Cardiac septum (tissue), 1 donor: ENCODE results near the gene DNPEP. TPM values are rescaled to one million over a fixed set of nuclear protein-coding genes. Genes with fewer than 3 reads are reported as not detected.

ENCODE experiments used
- DNase-seq: peaks from one replicate; pipeline ENCODE4 v3.0.0-alpha.2; 2020; ENCODE audit warnings: low spot score
- intact Hi-C: fragments of 100-400 bp; cut with DNase I; formaldehyde crosslinking; loops from one replicate; pipeline ENCODE4 v1.14.0; 2022
- long read RNA-seq: library from polyadenylated mRNA; unstranded; transcript quantifications from one replicate; pipeline ENCODE4 v2.0.0, GENCODE V29; 2021
- total RNA-seq: library from RNA; stranded (reverse); fragmentation: NEBNext Ultra II Directional; extraction: Animal tissue kit (Norgen Biotek cat#: 25700); gene quantifications from one replicate; pipeline ENCODE4 v1.2.1, GENCODE V29; 2021
- donor health status: DM: no; HTN: no; CAD: no.

Gene DNPEP
- total RNA-seq, result 47.2 TPM
- long read RNA-seq, transcript DNPEP-217 (15 exons, 2,408 nt), result minor isoform, 5 of 164 reads
- long read RNA-seq, transcript DNPEP-201 (15 exons, 2,425 nt), result major isoform, 124 of 164 reads
- long read RNA-seq, transcript DNPEP-203 (15 exons, 1,657 nt), result minor isoform, 5 of 164 reads
- long read RNA-seq, partial matches to known transcripts, result 15 of 164 reads
- long read RNA-seq, other reads (novel, unspliced or antisense), result 15 of 164 reads

- intact Hi-C loops, result loop anchor here (5.0 kb wide), 2 partner anchors 105 to 210 kb away; partner anchors contain the start of genes CNPPD1 and RETREG2
These were observed at the start of gene DNPEP for GRCh38 chr2:219387306-219388120. TSS of gene DNPEP (minus strand) at chr2:219387912. CDS start at chr2:219387794, 118 bp downstream.

GRCh38 chr2:219437141-219437540 lies 49.4 kb upstream of the DNPEP start:
- DNase-seq, result peak; percentile 73
- intact Hi-C loops, result no loop called here

More at GRCh38 chr2:219387306-219388120, at the start of gene DNPEP:
- DNase-seq, result peak; percentile 98

- intact Hi-C loops, result no loop called here
- DNase-seq, result no peak
These were observed 48.8 kb upstream of the DNPEP start for GRCh38 chr2:219436491-219436890.

- DNase-seq, result no peak
- intact Hi-C loops, result loop anchor here (2.0 kb wide), 2 partner anchors 17 to 25 kb away; no protein-coding TSS in a partner anchor
These were observed 48.0 kb upstream of the DNPEP start for GRCh38 chr2:219435701-219436100.

- DNase-seq, result no peak
- intact Hi-C loops, result loop anchor here (1.0 to 2.0 kb wide), 3 partner anchors 18 to 30 kb away; no protein-coding TSS in a partner anchor
These were observed 47.2 kb upstream of the DNPEP start, which contains the start of gene SPEG for GRCh38 chr2:219434718-219435525. TSS of gene SPEG (plus strand) at chr2:219434843. CDS start at chr2:219434978, 135 bp downstream.

- intact Hi-C loops, result loop anchor here (1.0 to 2.0 kb wide), 3 partner anchors 18 to 29 kb away; no protein-coding TSS in a partner anchor
These were observed 46.7 kb upstream of the DNPEP start for GRCh38 chr2:219434468-219434717.

GRCh38 chr2:219433666-219434467 lies 46.2 kb upstream of the DNPEP start:
- intact Hi-C loops, result loop anchor here (1.0 to 2.0 kb wide), 3 partner anchors 19 to 29 kb away; no protein-coding TSS in a partner anchor
- no peak for DNase-seq

More at GRCh38 chr2:219434468-219434717, 46.7 kb upstream of the DNPEP start:
- DNase-seq, result no peak

- DNase-seq, result no peak
- intact Hi-C loops, result loop anchor here (1.0 kb wide), 1 partner anchor 26 kb away; no protein-coding TSS in a partner anchor
These were observed 43.2 kb upstream of the DNPEP start for GRCh38 chr2:219430633-219431615.

- intact Hi-C loops, result loop anchor here (1.0 kb wide), 1 partner anchor 25 kb away; no protein-coding TSS in a partner anchor
These were observed 42.4 kb upstream of the DNPEP start for GRCh38 chr2:219429958-219430606.

GRCh38 chr2:219428469-219428868 lies 40.8 kb upstream of the DNPEP start:
- DNase-seq, result no peak
- intact Hi-C loops, result no loop called here

More at GRCh38 chr2:219429958-219430606, 42.4 kb upstream of the DNPEP start:
- no peak for DNase-seq

GRCh38 chr2:219426534-219427136 lies 38.9 kb upstream of the DNPEP start:
- intact Hi-C loops, result no loop called here
- peak; percentile 73 for DNase-seq

- no peak for DNase-seq
- intact Hi-C loops, result no loop called here
These were observed 38.3 kb upstream of the DNPEP start for GRCh38 chr2:219426068-219426443.

GRCh38 chr2:219425238-219426067 lies 37.7 kb upstream of the DNPEP start:
- peak; percentile 68 for DNase-seq

GRCh38 chr2:219423652-219424377 lies 36.1 kb upstream of the DNPEP start:
- intact Hi-C loops, result no loop called here
- DNase-seq, result no peak

More at GRCh38 chr2:219425238-219426067, 37.7 kb upstream of the DNPEP start:
- intact Hi-C loops, result no loop called here

- DNase-seq, result no peak
These were observed 35.3 kb upstream of the DNPEP start for GRCh38 chr2:219422952-219423534.

More at GRCh38 chr2:219422952-219423534, 35.3 kb upstream of the DNPEP start:
- intact Hi-C loops, result no loop called here
